HG03571 (cell line): ENCODE results near the gene FAM53B.

ENCODE experiments used
- ATAC-seq: cut with Tn5 transposase; IDR thresholded peaks from one replicate; pipeline ENCODE4 v1.9.1; 2021; ENCODE audit not compliant: unreplicated experiment

The FAM53B gene

GRCh38 chr10:124652200-124652599 is 92.0 kb downstream of the FAM53B start:
- ATAC-seq: no peak

GRCh38 chr10:124651402-124651891 is 92.7 kb downstream of the FAM53B start:
- no peak for ATAC-seq

GRCh38 chr10:124650820-124651401 is 93.3 kb downstream of the FAM53B start:
- ATAC-seq: no peak

- no peak for ATAC-seq
Measured at GRCh38 chr10:124650263-124650662, 93.9 kb downstream of the FAM53B start.

GRCh38 chr10:124649214-124649613 is 95.0 kb downstream of the FAM53B start:
- ATAC-seq: no peak

- no peak for ATAC-seq
Measured at GRCh38 chr10:124648738-124649137, 95.4 kb downstream of the FAM53B start.

GRCh38 chr10:124648131-124648475 is 96.1 kb downstream of the FAM53B start:
- no peak for ATAC-seq

- no peak for ATAC-seq
Measured at GRCh38 chr10:124647421-124648130, 96.6 kb downstream of the FAM53B start.

- no peak for ATAC-seq
Measured at GRCh38 chr10:124646483-124647352, 97.5 kb downstream of the FAM53B start.

GRCh38 chr10:124645467-124646095 is 98.6 kb downstream of the FAM53B start:
- no peak for ATAC-seq

GRCh38 chr10:124644771-124645415 is 99.3 kb downstream of the FAM53B start:
- ATAC-seq: no peak

- no peak for ATAC-seq
Measured at GRCh38 chr10:124644236-124644635, 99.9 kb downstream of the FAM53B start.

- ATAC-seq: no peak
Measured at GRCh38 chr10:124643330-124644009, 100.7 kb downstream of the FAM53B start.

GRCh38 chr10:124642088-124642710 is 102.0 kb downstream of the FAM53B start:
- no peak for ATAC-seq

GRCh38 chr10:124641282-124642087 is 102.7 kb downstream of the FAM53B start:
- peak; percentile 38 for ATAC-seq

GRCh38 chr10:124640538-124641231 is 103.5 kb downstream of the FAM53B start:
- peak; percentile 51 for ATAC-seq

GRCh38 chr10:124640056-124640455 is 104.1 kb downstream of the FAM53B start:
- no peak for ATAC-seq

- ATAC-seq: no peak
Measured at GRCh38 chr10:124639646-124640045, 104.5 kb downstream of the FAM53B start.
